Measurements from ENCODE around the gene SPINK8.

DNA sequence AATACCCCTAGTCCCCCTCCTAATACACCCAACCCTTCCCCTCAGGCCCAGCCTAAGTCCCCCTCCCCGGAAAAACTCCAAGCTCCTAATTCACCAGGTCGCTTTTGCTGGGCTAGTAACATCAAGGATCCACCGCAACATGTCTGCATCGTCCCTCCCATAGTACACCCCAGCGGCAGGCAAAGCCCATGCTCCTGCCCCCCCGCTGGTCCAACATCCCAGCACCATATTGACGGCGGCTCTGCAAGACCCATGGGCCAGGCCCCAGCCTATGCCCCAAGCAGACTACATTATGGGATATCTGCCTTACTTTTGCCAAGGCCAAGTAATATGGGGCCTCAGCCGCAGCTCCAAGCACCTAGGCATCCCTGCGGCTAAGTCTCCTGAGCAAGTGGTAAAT is 59.0 kb downstream of the SPINK8 start:
- TF ChIP-seq POLR2AphosphoS5 (IDR thresholded peaks at IDR 0.05) (no peak), POLR2A (IDR thresholded peaks at IDR 0.05; ENCODE audit: low read depth) (no peak)
- TF ChIP-seq, protein P1, sequence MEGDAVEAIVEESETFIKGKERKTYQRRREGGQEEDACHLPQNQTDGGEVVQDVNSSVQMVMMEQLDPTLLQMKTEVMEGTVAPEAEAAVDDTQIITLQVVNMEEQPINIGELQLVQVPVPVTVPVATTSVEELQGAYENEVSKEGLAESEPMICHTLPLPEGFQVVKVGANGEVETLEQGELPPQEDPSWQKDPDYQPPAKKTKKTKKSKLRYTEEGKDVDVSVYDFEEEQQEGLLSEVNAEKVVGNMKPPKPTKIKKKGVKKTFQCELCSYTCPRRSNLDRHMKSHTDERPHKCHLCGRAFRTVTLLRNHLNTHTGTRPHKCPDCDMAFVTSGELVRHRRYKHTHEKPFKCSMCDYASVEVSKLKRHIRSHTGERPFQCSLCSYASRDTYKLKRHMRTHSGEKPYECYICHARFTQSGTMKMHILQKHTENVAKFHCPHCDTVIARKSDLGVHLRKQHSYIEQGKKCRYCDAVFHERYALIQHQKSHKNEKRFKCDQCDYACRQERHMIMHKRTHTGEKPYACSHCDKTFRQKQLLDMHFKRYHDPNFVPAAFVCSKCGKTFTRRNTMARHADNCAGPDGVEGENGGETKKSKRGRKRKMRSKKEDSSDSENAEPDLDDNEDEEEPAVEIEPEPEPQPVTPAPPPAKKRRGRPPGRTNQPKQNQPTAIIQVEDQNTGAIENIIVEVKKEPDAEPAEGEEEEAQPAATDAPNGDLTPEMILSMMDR (IDR thresholded peaks at IDR 0.05): no peak

Data from esophagus muscularis mucosa (tissue), 3 donors.